Measurements from ENCODE around the gene THBD.

The THBD gene, protein sequence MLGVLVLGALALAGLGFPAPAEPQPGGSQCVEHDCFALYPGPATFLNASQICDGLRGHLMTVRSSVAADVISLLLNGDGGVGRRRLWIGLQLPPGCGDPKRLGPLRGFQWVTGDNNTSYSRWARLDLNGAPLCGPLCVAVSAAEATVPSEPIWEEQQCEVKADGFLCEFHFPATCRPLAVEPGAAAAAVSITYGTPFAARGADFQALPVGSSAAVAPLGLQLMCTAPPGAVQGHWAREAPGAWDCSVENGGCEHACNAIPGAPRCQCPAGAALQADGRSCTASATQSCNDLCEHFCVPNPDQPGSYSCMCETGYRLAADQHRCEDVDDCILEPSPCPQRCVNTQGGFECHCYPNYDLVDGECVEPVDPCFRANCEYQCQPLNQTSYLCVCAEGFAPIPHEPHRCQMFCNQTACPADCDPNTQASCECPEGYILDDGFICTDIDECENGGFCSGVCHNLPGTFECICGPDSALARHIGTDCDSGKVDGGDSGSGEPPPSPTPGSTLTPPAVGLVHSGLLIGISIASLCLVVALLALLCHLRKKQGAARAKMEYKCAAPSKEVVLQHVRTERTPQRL

GRCh38 chr20:23049201-23050075, at the start of gene THBD:
Gene THBD (minus strand): TSS chr20:23049672. CDS start chr20:23049504, 168 bp downstream.
- DNase-seq = no peak

DNA sequence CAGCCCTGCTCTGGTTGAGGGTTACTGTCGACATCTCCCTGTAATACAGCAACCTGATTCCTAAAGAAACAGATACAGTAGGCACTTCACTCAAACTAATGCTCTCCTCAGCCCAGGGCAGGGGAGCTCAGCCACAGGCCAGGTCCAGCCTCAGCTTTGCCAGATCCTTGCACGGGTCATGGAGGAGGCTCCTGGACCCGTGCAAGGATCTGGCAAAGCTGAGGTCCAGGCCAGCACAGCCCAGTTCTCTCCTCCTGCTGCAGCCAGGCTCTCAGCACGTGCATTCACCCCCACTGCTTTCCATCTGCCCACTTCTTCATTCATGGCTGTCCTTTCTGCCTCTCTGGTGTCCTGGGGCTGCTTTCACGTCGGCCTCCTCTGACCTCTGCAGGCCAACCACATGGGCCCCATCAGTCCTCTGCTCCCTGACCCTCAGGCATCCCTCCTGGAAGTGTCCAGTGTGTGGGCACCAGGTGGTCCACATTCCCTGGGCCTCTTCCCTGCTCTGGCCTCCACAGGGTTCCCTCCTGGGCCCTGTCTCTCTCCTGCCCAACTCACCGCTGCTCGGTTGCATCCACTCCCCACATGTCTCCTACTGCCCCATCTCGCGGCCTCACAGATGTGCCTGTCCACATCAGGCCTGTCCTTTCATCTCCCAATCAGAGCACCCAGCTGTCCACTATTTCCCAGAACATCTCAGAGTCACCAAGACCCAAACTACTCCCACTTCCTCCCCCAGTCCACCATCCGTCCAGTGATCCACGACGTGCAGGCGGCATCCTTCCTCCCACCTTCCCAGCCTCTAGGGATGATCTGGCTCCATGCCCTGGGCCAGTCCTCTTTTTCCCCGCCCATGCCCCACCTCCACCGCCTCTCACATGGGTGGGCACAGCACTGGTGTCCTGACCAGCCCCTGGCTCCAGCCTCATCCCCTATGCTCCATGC, 48.4 kb upstream of the THBD start:
- DNase-seq = no peak

DNA sequence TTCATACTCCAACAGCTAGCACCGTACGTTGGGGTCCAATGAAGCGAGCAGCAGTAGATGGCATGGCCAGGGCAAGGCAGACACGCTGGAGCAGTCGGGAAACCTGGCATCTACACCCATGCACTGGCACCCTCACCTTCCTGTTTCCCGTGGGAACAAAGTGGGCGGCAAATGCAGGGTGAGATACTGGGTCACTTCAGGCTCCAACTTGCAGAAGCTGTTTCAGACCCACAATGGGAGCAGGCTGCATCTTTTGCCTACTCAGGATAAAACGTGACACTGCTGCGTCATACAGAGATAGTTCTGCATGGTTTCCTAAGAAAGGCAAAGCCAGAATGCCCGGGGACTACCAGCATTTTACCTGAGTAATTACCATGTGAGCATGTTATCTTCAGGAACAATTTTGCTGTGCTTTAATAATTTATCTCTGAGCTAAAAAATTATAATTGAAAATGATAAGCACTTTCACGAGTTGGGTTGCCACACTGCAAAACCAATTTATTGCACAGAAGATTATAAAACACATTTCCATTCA, 47.6 kb upstream of the THBD start:
- DNase-seq = no peak

DNA sequence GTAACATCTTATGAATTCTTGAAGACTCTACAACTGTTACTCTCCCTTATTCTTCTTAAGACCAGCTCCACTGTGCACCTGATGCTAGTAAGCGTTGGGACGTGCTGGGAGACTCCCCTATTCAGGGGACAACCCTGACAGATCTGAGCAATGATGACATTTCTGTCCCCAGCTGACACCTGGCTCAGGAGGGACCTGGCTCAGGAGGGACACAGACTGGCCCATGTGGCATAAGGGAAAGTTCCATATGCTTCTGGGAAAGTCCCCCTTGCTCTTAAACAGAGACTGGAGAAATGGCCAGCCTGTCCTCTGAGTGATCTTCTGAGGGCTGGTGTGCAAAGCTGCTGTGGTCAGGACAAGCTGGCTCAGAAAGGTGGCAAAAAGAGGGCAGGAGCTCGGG, 46.6 kb upstream of the THBD start:
- DNase-seq = no peak

DNA sequence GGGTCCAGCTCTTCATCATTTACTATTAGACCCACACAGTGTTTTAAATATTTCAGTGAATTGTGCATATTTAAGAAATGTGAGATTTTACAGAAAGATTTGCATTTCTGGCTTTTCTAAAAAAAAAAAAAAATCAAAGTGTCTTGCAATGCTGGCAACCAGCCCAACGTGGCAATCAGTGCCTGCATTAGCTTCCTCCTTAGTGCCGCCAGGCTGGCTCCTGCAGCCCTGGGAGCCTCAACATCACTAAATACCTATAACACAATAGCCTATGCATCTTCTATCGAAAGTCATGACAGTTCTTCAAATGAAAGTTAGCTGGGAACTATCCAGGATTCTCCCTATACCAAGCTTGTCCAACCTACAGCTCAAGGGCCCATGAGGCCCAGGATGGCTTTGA, 46.0 kb upstream of the THBD start:
- no peak for DNase-seq

DNA sequence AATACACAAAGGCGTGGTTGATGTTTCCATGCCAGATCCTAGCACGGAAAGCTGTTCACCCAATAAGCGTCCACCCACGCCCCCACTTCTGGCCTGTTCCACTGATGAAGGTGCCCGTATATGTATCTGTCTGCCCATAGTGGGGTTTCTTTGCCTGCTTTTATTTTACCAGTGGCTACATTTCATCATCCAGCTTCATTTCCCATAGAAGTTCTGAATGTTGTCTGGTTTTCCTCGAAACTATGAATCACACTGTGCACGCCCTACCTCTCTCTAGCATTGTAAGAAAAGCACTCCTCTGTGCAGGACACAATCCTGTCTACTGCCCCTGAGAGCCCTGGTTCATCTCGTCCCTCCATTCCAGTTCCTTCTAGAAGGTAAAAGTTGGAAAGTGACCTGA, 45.5 kb upstream of the THBD start:
- no peak for DNase-seq

- no peak for DNase-seq
Measured at GRCh38 chr20:23094213-23094896, 44.9 kb upstream of the THBD start.

GRCh38 chr20:23093613-23094012, 44.1 kb upstream of the THBD start:
- no peak for DNase-seq

DNA sequence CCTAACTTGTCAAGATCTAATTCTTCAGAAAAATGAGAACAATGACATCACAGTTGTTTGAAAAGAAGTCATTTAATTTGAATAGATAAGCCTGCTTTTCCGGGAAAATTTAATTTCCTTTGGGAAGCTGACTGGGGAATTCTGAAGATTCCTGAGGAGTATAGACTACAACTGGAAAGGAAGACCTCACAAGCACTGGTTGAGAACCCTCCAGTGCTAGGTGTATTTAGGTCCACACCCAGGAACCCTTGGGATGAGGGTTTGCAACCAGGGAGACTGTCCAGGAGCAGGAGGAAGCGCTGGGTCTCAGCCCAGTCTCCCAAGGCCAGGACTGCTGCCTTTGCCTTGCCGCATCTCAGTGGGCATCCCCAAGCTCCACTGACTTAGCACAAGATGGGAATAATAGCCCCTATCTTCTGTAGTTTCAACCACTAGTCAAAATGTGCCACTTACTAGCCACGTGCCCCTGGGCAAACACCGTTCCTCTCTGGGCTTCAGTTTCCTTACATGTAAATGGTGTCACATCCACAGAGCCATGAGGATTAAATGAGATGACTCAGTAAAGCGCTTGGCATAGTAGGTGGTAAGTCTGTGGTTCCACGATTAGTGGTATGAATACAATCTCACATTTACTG, 43.5 kb upstream of the THBD start:
- no peak for DNase-seq

- DNase-seq = no peak
Measured at GRCh38 chr20:23092384-23092756, 42.9 kb upstream of the THBD start.

DNA sequence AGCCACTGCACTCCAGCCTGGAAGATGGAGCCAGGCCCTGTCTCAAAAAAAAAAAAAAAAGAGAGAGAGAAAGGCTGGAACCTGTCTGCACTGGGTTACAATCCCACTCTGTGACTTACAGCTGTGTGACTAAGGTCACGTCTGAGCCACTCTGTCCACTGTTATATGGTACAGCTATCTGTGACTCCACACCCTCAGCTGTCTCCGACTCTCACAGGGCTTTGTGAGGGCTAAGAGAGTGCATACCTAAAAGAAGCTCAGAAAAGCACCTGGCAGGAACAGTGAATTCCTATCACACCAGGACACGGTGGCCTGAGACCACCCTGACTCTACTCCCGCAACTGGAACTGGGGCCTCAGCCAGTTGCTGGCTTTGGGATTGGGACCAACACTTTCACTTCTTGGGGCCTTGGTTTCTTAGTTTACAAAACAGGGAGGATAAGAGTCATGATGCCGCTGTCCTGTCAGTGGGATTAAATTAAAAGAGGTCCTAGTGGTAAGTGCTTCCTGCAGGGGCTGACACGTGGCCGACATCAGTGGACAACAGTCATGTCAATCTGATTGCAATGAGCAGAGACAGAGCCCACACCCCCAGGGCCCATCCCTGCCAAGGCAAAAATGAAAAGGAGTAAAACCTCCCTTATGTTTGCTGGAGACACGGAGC, 42.4 kb upstream of the THBD start:
- no peak for DNase-seq

DNA sequence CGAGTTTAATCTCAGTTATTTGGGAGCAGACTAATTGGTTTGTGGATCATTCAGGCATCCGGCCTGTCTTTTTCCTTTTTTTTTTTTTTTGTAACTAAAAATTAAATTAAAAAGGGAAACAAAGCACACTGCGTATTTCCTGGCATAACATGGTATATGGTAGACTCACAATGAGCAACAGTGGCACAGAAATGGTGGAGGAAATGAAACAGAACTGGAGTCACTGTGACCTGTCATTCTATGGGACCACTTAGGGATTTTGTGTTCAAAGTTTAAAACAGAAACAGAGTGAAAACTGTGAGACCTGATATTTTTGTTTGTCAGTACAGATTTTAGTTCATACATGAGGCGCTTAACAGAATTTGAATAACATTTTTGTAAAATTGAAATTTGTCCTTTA, 41.4 kb upstream of the THBD start:
- DNase-seq = no peak

DNA sequence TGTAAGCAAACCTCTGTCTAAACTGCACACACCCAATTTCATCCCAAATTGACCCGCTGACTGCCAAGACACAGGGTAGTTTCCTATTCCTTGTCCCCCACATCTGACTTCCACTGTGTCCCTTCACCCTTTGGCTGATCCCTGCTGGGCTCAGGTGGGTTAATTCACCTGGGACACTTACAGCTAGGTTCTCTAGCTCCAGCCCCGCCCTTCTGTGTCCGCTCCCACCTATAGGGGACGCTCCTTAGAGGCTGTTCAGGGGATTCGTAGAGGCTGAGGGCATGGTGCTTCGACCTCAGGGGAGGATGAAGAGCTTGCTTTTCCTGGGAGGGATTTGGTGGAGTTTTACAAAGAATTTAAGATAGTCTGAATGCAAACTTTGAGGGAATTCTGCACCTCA, 40.7 kb upstream of the THBD start:
- DNase-seq = no peak

DNA sequence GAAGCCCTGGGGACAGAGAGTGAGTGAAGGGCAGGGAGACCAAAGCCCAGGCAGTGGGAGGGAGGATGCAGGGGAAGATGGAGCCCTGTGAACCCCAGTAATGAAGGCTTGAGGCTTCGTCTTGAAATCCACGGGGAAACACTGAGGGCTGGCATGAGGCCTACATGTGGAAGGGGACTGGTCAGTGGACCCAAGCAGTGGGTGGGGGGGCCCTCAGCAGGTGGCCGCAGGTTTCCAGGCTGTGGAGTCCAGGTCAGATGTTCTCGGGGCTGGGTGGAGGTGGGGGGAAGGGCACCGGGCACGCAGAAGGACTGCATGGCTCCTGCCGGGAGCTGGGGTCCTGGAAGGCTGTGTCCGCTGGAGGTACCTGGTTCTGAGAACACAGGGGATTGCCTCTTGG, 39.4 kb upstream of the THBD start:
- DNase-seq = no peak

DNA sequence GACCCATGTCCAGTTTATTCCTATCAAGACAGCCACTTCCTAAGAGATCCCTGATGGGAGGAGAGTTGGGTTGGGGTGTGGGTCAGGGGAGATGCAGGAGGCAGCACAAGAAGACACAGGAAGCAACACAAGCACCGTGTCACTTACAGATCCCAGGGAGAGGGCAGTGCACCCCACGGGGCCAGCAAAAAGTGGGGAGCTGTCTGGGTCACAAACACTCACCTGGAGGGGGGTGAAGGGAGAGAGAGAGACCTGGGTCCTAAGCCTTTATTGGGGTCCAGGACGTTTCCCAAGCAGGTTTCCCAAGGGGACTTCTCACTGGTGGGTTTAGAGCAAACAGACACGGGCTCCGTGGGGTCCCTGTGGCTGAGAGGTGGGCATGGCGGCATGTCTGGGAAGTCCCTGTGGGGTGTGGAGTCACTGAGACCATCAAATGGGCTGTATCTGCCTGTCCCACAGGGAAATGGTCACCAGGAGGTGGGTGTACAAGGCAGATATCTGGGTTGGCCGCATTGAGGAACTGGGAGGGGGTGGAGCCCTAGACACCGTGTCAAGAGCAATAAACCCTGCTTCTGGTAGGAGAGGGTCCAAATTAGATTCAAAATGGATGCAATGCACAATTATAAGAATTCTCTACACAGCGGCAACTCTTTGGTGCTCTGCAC, 38.2 kb upstream of the THBD start:
- DNase-seq = no peak

GRCh38 chr20:23086931-23087411, 37.5 kb upstream of the THBD start:
- DNase-seq = no peak

GRCh38 chr20:23086056-23086566, 36.6 kb upstream of the THBD start, which contains the start of gene CD93:
Gene CD93 (minus strand): TSS chr20:23086324. CDS start chr20:23086192, 132 bp downstream.
- DNase-seq = no peak

- no peak for DNase-seq
Measured at GRCh38 chr20:23085436-23086055, 36.1 kb upstream of the THBD start.

DNA sequence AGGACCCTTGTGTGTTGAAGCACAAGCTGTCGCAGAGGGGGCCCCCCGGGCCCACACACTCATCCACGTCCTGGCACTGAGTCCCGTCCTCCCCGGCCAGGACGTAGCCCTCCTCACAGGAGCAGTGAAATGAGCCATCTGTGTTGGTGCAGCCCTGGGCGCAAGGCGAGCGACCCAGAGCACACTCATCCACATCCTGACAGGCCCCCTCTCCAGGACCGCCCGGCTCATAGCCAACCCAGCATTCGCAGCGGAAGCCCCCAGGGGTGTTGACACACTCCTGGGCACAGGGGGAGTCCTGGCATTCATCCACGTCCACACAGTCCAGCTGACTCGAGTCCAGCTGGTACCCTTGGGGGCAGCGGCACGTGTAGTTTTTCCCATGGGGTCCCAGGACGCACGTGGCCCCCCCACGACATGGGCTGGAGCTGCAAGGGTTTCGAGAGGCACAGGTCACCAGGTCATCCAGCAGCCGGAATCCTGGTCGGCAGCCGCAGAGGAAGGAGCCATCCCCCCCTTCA, 35.4 kb upstream of the THBD start:
- no peak for DNase-seq

Data from stimulated activated naive CD4-positive, alpha-beta T cell treated with Interleukin-2 at 50 U/mL for 16 hours (primary cell).